K562 (cell line): ENCODE measurements around the gene C16orf95. TPM values are rescaled to one million over a fixed set of nuclear protein-coding genes. Genes with fewer than 3 reads are reported as not detected.

Source experiments
- ATAC-seq: fragments of 200-7000 bp; cut with Tn5 transposase; 3 replicates; pipeline ENCODE4 v1.9.1; 2020; ENCODE audit warnings: moderate library complexity
- BruUV-seq: library from RNA; stranded (reverse); fragments of 400-500 nt; replicated peaks from 2 replicates; lab custom pipeline; 2021; lab: Mats Ljungman, UMichigan
- CTCF ChIA-PET: fragments of 300-600 bp; formaldehyde crosslinking; extraction: SDS; loops from one replicate; lab custom pipeline; 2021; ENCODE audit warnings: low intra/inter-chr PET ratio; lab: Yijun Ruan, JAX
- POLR2A ChIA-PET: fragments of 300-600, 350-650 bp; sonication (Branson Sonifier 250); formaldehyde crosslinking; extraction: SDS; loops from one replicate; lab custom pipeline; 2021; ENCODE audit warnings: antibody characterized with exemption, inconsistent platforms; lab: Yijun Ruan, JAX
- DNase-seq, 4 experiments: peaks; one replicate each; pipeline versions ENCODE4 v3.0.0 to v3.0.0-alpha.2; 2011 to 2018; ENCODE audit warnings: low spot score in 3 of 4, mixed read lengths in 3 of 4; ENCODE audit errors: extremely low read depth in 1 of 4
- FAIRE-seq: peaks from 2 replicates; lab custom pipeline; 2011; peaks lifted over from hg19 to GRCh38; lab: Jason Lieb, UNC
- H2AFZ ChIP-seq: 2 replicates; pipeline ENCODE4 v1.6.0; 2011; ENCODE audit warnings: low read depth, low read length, control low read depth, inconsistent platforms
- H3K27ac ChIP-seq: fragments of 200-600 bp; 3 replicates; pipeline ENCODE4 v1.8.0; 2011; ENCODE audit warnings: low read depth, mild to moderate bottlenecking, control low read depth, inconsistent platforms, low read length, moderate library complexity, mixed read lengths; ENCODE audit errors: extremely low read depth
- H3K27me3 ChIP-seq, 2 experiments: fragments of 300-600 bp in 1 of 2; 2 replicates in 1 of 2; 3 replicates in 1 of 2; pipeline versions ENCODE4 v1.6.0 to v1.8.0; 2011; ENCODE audit warnings: inconsistent platforms in 2 of 2, low read length in 2 of 2, mild to moderate bottlenecking in 1 of 2, mixed read lengths in 1 of 2, moderate library complexity in 1 of 2; ENCODE audit not compliant: control insufficient read depth in 2 of 2, insufficient read depth in 2 of 2
- H3K36me3 ChIP-seq: fragments of 300-600 bp; 3 replicates; pipeline ENCODE4 v1.8.0; 2011; ENCODE audit warnings: mild to moderate bottlenecking, low read length, inconsistent platforms; ENCODE audit not compliant: control insufficient read depth, insufficient read depth
- H3K4me1 ChIP-seq, 2 experiments: fragments of 200-600 bp in 1 of 2; replicated peaks in 1 of 2; 2 replicates in 1 of 2; 3 replicates in 1 of 2; pipeline versions ENCODE4 v1.5.1 to v1.8.0; 2011; ENCODE audit warnings: inconsistent platforms in 2 of 2, low read length in 2 of 2, mild to moderate bottlenecking in 1 of 2, mixed read lengths in 1 of 2, moderate library complexity in 1 of 2; ENCODE audit not compliant: control insufficient read depth in 2 of 2, insufficient read depth in 2 of 2
- H3K4me2 ChIP-seq: 2 replicates; pipeline ENCODE4 v1.6.1; 2011; ENCODE audit warnings: low read length, control low read depth, inconsistent platforms, mixed read lengths; ENCODE audit not compliant: insufficient read depth
- H3K4me3 ChIP-seq: fragments of 200-600 bp; sonication (generic), shearing (Covaris generic); 2 replicates; pipeline ENCODE4 v1.5.1; 2016; ENCODE audit warnings: control low read depth, inconsistent platforms
- H3K79me2 ChIP-seq: fragments of 200-600 bp; 3 replicates; pipeline ENCODE4 v1.8.0; 2011; ENCODE audit warnings: low read length, inconsistent platforms; ENCODE audit not compliant: control insufficient read depth, insufficient read depth
- H3K9ac ChIP-seq, 2 experiments: 2 replicates each; pipeline versions ENCODE4 v1.6.0 to v1.6.1; 2011; ENCODE audit warnings: low read depth in 2 of 2, low read length in 2 of 2, control low read depth in 1 of 2, inconsistent platforms in 1 of 2, mild to moderate bottlenecking in 1 of 2, mixed read lengths in 1 of 2; ENCODE audit not compliant: insufficient read depth in 1 of 2
- H3K9me1 ChIP-seq: one replicate; pipeline ENCODE4 v1.6.0; 2011; ENCODE audit warnings: inconsistent platforms, mild to moderate bottlenecking, low read length, moderate library complexity; ENCODE audit not compliant: control insufficient read depth, insufficient read depth
- H3K9me3 ChIP-seq: replicated peaks from 2 replicates; pipeline ENCODE4 v1.5.1; 2011; ENCODE audit warnings: low read depth, low read length, inconsistent platforms; ENCODE audit not compliant: control insufficient read depth, insufficient read depth
- H4K20me1 ChIP-seq: replicated peaks from 2 replicates; pipeline ENCODE4 v1.6.1; 2011; ENCODE audit warnings: low read length, inconsistent platforms, mixed read lengths; ENCODE audit not compliant: control insufficient read depth, insufficient read depth
- KDM4B ChIP-seq, 2 experiments: fragments of 450-650 bp in 1 of 2; sonication (generic) in 1 of 2; IDR thresholded peaks; 2 replicates each; pipeline ENCODE4 v1.6.1; 2016 to 2017; ENCODE audit warnings: borderline replicate concordance in 2 of 2, antibody characterized with exemption in 1 of 2, low read depth in 1 of 2, mild to moderate bottlenecking in 1 of 2
- LEF1 ChIP-seq: fragments of 450-650 bp; IDR thresholded peaks from 2 replicates; pipeline ENCODE4 v1.6.1; 2016; ENCODE audit warnings: mild to moderate bottlenecking
- MYC ChIP-seq, 2 experiments: fragments of 250-450 bp in 1 of 2; sonication (Bioruptor Pico) in 1 of 2; IDR thresholded peaks; 2 replicates each; pipeline versions ENCODE4 v1.5.1 to v1.6.1; 2012 to 2021; ENCODE audit warnings: low read depth in 2 of 2, borderline replicate concordance in 1 of 2, improper control_type of control experiment in 1 of 2, low read length in 1 of 2, mild to moderate bottlenecking in 1 of 2, moderate library complexity in 1 of 2
- PPARD ChIP-seq: fragments of 250-450 bp; sonication (Bioruptor Pico); IDR thresholded peaks from 2 replicates; pipeline ENCODE4 v1.8.0; 2022; ENCODE audit warnings: inconsistent platforms, mild to moderate bottlenecking, moderate library complexity
- RBM25 ChIP-seq: fragments of 200-400 bp; formaldehyde crosslinking; IDR thresholded peaks from 2 replicates; pipeline ENCODE4 v1.6.1; 2018; ENCODE audit warnings: low read length, low read depth, moderate library complexity; ENCODE audit not compliant: severe bottlenecking
- SMARCC2 ChIP-seq: fragments of 450-650 bp; IDR thresholded peaks from 2 replicates; pipeline ENCODE4 v1.6.1; 2017; ENCODE audit warnings: antibody characterized with exemption, moderate library complexity, mild to moderate bottlenecking, low read depth
- ZKSCAN3 ChIP-seq: fragments of 250-450 bp; sonication (Bioruptor Pico); IDR thresholded peaks from 2 replicates; pipeline ENCODE4 v1.4.0; 2020
- ZMIZ1 ChIP-seq, 2 experiments: fragments of 150-350 bp in 1 of 2; IDR thresholded peaks; 2 replicates each; pipeline ENCODE4 v1.6.1; 2012 to 2016; ENCODE audit warnings: low read depth in 2 of 2, low read length in 2 of 2, mild to moderate bottlenecking in 1 of 2, moderate library complexity in 1 of 2
- ZSCAN32 ChIP-seq: fragments of 450-650 bp; formaldehyde crosslinking; IDR thresholded peaks from 2 replicates; pipeline ENCODE4 v1.4.0; 2020; ENCODE audit warnings: mild to moderate bottlenecking, moderate library complexity
- WGBS: fragments of 100-300 bp; shearing (Covaris generic); methylation state at CpG from one replicate; pipeline ENCODE4 v1.1.6; 2016; ENCODE audit warnings: low coverage, mixed read lengths; ENCODE audit not compliant: insufficient coverage; ENCODE audit errors: missing lambda C conversion rate; 5-methylcytosine and 5-hydroxymethylcytosine counted together
- in situ Hi-C: fragments of 300-500 bp; cut with MboI; formaldehyde crosslinking; loops from 4 replicates; pipeline ENCODE4 v1.15.0; 2018; ENCODE audit warnings: inconsistent platforms, mixed read lengths
- intact Hi-C: fragments of 100-400 bp; cut with micrococcal nuclease; formaldehyde crosslinking; loops from 2 replicates; pipeline ENCODE4 v1.14.2; 2022
- polyA plus RNA-seq, 8 experiments: library from polyadenylated mRNA; depleted of rRNA in 4 of 8; stranded (reverse) in 5 of 8; unstranded in 3 of 8; fragments of >200 nt; fragmentation: Nextera tagmentation in 2 of 8; fragmentation: Illumina TruSeq in 1 of 8; extraction: Ambion mirVana in 2 of 8; extraction: Trizol in 1 of 8; gene quantifications; 2 replicates each; pipeline versions ENCODE4 v1.2.1 to v1.2.3, GENCODE V29; 2011 to 2014; ENCODE audit warnings: inconsistent platforms in 1 of 8, missing spikeins in 1 of 8
- total RNA-seq, 7 experiments: library from RNA; depleted of rRNA in 6 of 7; stranded (reverse); fragments of >200 nt in 6 of 7; fragmentation: Illumina TruSeq in 2 of 7; extraction: Trizol in 2 of 7; gene quantifications; 2 replicates each; pipeline versions ENCODE4 v1.2.1 to v1.2.3, GENCODE V29; 2011 to 2021; ENCODE audit warnings: low replicate concordance in 1 of 7

The C16orf95 gene
- total and polyA plus RNA-seq, 9 of the 15 experiments (the other 6 are each of a cell fraction or from before 2014, with no cell fraction given), result 6.5 to 20.5 (median 9.4) TPM

GRCh38 chr16:87276091-87276701, 41.0 kb downstream of the C16orf95 start:
- POLR2A ChIA-PET, result interaction anchor here (0.6 kb wide), 1 partner anchor 171 kb away, joined by 3 read pairs; no protein-coding TSS in a partner anchor
- peaks cover 14% of the 10 kb centered on the region for H4K20me1 ChIP-seq
- no peaks in the 10 kb centered on the region for H3K9me1 ChIP-seq
- BruUV-seq, result no TSS peak
- no peaks in the 10 kb centered on the region for H3K36me3 ChIP-seq
- ATAC-seq, result no peak
- H3K4me1 ChIP-seq, result peaks cover 0 to 13% of the 10 kb centered on the region in 2 experiments; a peak in 2 of 5 replicates
- CTCF ChIA-PET, result interaction anchor here (1.1 kb wide), 1 partner anchor 712 kb away, joined by 3 read pairs; no protein-coding TSS in a partner anchor
- H3K79me2 ChIP-seq, result no peaks in the 10 kb centered on the region
- H3K27me3 ChIP-seq, result no peaks in the 10 kb centered on the region
- H3K9me3 ChIP-seq, result no peaks in the 10 kb centered on the region
- DNase-seq, result no peak
- no peak overlapping the region for H3K4me2 ChIP-seq
- no peak overlapping the region for H3K27ac ChIP-seq
- H3K9ac ChIP-seq, result no peak overlapping the region
- no peak overlapping the region for H2AFZ ChIP-seq
- WGBS, result 71% methylated on average over 16 of the region's 16 CpGs
- no peak overlapping the region for H3K4me3 ChIP-seq
- intact Hi-C loops, result loop anchor here (5.0 kb wide), 1 partner anchor 214 kb away; no protein-coding TSS in a partner anchor
- in situ Hi-C loops, result loop anchor here (10.0 kb wide), 1 partner anchor 711 kb away; the partner anchor contains the start of gene FOXC2
- no peak for FAIRE-seq
- TF ChIP-seq RBM25 (no peak), MYC (IDR thresholded peaks at IDR 0.05; ENCODE audit: low read depth, low read length) (no peak), MYC (CRISPR knock-in tag; IDR thresholded peaks at IDR 0.05; ENCODE audit: borderline replicate concordance, low read depth) (no peak), PPARD (no peak), ZSCAN32 (CRISPR knock-in tag) (no peak), SMARCC2 (no peak), KDM4B (IDR thresholded peaks at IDR 0.05; ENCODE audit: borderline replicate concordance in 2 of 2, low read depth in 1 of 2) (no peak), ZMIZ1 (IDR thresholded peaks at IDR 0.05; ENCODE audit: low read depth in 2 of 2, low read length in 2 of 2) (no peak), ZKSCAN3 (CRISPR knock-in tag) (no peak), LEF1 (no peak)
